GM12872 (cell line): Measurements from ENCODE around the gene PAMR1.
A peak's percentile ranks its signal among the peaks of the same experiment; 100 is the strongest.

ENCODE experiments used
- TF ChIP-seq, protein P1 (sequence below): IDR thresholded peaks from 3 replicates; pipeline ENCODE4 v1.5.1; 2011; ENCODE audit warnings: low read depth, mild to moderate bottlenecking, low read length, moderate library complexity; ENCODE audit not compliant: insufficient read depth

PAMR1 gene

DNA sequence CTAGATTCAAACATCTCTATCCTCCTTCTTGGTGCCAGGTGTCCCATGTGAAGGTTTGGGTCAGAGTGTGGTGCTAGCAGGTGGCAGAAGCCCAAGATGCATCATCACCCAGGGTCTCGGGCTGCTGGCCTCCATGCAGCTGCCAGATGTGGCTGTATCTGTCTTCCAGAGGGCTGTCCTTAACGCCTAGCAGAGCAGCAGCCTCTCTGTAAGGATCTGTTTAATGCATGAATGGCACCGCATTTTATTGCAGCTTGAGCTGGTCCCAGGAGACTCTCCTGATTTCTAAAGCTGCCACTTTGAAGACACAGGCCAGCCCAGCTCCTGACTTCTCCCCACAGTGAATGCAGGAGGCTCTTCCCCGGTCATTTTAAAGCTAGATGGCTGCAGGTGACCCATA, 132.3 kb downstream of the PAMR1 start:
- TF ChIP-seq, protein P1, sequence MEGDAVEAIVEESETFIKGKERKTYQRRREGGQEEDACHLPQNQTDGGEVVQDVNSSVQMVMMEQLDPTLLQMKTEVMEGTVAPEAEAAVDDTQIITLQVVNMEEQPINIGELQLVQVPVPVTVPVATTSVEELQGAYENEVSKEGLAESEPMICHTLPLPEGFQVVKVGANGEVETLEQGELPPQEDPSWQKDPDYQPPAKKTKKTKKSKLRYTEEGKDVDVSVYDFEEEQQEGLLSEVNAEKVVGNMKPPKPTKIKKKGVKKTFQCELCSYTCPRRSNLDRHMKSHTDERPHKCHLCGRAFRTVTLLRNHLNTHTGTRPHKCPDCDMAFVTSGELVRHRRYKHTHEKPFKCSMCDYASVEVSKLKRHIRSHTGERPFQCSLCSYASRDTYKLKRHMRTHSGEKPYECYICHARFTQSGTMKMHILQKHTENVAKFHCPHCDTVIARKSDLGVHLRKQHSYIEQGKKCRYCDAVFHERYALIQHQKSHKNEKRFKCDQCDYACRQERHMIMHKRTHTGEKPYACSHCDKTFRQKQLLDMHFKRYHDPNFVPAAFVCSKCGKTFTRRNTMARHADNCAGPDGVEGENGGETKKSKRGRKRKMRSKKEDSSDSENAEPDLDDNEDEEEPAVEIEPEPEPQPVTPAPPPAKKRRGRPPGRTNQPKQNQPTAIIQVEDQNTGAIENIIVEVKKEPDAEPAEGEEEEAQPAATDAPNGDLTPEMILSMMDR, result no peak

DNA sequence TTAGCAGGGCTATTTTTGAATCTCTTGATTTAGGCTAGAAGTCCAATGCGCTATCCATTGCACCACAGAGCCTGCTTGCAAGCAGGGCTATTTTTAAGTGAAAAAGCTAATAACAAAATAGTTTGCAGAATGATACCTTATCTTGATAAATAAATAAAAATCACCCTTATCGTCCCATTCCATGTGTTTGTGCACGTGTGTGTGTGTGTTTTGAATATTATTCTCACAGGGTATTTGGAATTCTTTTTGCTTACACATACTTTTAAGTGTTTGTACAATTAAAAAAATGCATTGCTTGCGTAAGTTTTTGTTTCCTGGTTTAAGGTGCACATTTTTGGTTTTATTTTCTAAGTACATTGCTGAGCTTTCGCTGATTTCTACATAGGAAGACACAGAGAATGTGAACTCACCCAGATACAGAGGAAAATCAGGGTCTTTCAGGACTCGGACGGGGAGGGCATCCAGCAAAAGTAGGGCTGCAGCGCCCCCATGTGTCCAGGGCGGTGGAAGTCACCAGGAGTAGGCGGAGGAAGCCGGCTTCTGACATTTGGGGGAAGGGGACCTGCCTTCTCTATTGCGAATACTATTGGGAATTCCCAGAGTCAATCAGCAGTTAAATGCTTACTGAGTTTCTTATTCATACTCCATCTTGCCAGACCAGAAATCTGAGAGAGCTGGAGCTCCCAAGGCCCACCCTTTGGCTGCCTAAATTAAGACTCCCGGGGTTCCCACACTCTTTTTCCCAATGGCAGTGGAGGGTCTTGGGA, 133.3 kb downstream of the PAMR1 start:
- TF ChIP-seq, protein P1, result peak; percentile 87

DNA sequence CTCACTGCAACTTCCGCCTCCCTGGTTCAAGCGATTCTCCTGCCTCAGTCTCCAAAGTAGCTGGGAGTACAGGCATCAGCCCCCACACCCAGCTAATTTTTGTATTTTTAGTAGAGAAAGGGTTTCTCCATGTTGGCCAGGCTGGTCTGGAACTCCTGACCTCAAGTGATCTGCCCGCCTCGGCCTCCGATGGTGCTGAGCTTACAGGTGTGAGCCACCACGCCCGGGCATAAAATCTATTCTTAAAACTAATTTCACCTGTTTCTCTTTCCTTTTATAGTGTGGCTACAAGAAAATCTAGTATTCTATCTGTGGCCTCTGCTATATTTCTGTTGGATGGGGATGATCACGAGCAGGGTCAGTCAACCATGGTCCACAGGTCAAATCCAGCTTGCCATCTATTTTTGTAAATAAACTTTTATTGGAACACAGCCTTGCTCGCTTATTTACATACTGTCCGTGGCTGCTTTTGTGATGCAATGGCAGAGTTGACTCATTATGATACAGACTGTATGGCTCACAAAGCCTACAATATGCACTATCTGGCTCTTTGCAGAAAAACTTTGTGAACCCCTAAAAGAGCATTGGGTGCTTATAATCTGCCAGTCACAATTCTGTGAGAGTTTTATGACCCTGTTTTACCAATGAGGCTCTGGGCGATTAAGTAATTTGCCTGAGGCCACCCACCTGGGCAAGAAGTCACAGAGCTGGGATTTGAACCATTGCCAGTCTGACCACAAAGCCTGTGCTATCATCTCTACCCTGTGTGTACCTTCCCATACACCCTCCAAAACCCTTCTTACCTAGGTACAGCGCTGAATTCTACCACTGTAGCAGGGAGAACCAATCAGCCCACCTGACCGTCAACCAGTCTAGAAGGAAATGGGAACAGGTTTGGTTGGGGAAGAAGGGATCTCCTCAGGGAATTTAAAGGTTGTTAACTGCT, 134.4 kb downstream of the PAMR1 start:
- TF ChIP-seq, protein P1, result no peak

DNA sequence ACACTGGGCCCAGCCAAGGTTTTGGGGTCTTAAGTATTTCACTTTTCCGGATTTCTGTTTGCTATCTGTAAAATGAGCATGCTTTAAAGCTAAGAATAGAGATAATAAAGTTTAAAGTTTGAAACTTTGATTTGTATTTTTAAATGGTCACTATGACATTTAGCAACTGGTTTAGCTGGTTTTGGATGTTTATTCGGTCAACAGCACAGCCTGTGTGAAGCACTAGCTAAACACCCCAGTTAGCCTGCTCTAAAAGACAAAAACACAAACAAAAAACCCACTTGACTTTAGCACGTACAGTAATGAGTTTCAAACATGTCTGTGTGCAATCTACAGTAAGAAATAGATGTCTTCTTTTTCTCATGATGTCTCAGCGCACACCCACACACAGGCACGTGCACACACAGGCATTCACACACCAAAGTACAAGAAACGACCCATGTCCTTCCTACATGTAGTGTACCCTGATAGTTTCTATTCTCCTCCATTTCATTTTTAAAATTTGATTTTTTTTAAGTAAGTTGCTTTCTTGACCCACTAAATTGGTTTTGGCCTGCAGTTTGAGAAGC, 135.4 kb downstream of the PAMR1 start:
- TF ChIP-seq, protein P1, result no peak

DNA sequence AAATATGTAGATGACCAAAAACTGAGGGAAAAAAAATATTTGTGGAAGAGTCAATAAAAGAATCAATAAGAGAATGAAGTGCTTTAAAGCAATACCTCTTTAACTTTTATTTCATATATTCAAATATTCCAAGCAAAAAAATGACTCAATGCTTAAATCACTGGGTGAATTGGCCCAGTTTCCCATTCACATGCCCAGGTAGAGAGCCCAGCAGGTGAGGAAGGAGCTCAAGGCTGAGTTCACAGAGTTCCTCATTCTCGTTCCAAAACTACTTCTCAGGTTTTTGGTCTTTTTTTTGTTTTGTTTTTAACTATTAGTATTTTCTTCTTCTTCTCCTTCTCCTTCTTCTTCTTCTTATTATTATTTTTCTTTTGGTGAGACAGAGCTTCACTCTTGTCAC, 136.3 kb downstream of the PAMR1 start:
- TF ChIP-seq, protein P1, result no peak

DNA sequence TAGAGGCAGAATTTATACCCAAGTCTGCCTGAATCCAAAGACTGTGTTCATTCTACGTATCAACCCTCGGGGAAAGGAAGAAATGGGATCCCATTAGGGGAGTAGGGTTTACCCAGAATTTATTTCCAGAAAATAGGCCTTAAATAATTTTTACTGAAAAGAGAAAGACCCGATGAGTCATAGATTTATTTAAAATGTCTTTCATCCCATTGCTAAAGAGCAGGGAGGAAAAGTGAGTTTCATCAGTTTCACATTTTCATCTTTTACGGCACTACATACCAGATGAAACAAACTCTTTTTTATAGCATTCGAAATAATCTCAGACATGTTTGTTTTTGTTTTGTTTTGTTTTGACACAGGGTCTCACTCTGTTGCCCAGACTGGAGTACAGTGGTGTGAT, 137.4 kb downstream of the PAMR1 start:
- TF ChIP-seq, protein P1, result no peak
